ENCODE data around the gene BICD1. TPM values are rescaled to one million over a fixed set of nuclear protein-coding genes. Genes with fewer than 3 reads are reported as not detected.

Gene BICD1
- total and polyA plus RNA-seq, 2 of the 13 experiments (the other 11 are each of a cell fraction or from before 2014, with no cell fraction given) = 4.5 to 5.2 TPM

- TF ChIP-seq GRHL1 (CRISPR knock-in tag; conservative IDR thresholded peaks at IDR 0.05) = no peak
- TF ChIP-seq ETS1 (CRISPR knock-in tag; IDR thresholded peaks at IDR 0.05) = peak; percentile 77; the same call in 1 of the 2 replicates
- peak; percentile 82; the same call in 1 of the 2 replicates for TF ChIP-seq ZNF616 (CRISPR knock-in tag; IDR thresholded peaks at IDR 0.05; ENCODE audit: low read depth)
- TF ChIP-seq ZNF773 (CRISPR knock-in tag; IDR thresholded peaks at IDR 0.05; ENCODE audit: borderline replicate concordance) = 0 out of 2 replicates have a peak, but pooled peaks have one; percentile 61
- TF ChIP-seq KDM6A (CRISPR knock-in tag; IDR thresholded peaks at IDR 0.05; ENCODE audit: low read depth) = no peak
- TF ChIP-seq GZF1 (CRISPR knock-in tag; IDR thresholded peaks at IDR 0.05) = no peak
- no peak for TF ChIP-seq ZNF280D (CRISPR knock-in tag; IDR thresholded peaks at IDR 0.05)
- no peak for TF ChIP-seq ONECUT2 (CRISPR knock-in tag; IDR thresholded peaks at IDR 0.05)
- peak; percentile 54; the same call in 1 of the 2 replicates for TF ChIP-seq ZBTB34 (CRISPR knock-in tag; IDR thresholded peaks at IDR 0.05)
- no peak for TF ChIP-seq SNAI1 (CRISPR knock-in tag; IDR thresholded peaks at IDR 0.05; ENCODE audit: borderline replicate concordance)
- no peak for TF ChIP-seq ZNF562 (CRISPR knock-in tag; IDR thresholded peaks at IDR 0.05; ENCODE audit: borderline replicate concordance)
- TF ChIP-seq TSC22D2 (CRISPR knock-in tag; IDR thresholded peaks at IDR 0.05; ENCODE audit: borderline replicate concordance) = 0 out of 2 replicates have a peak, but pooled peaks have one; percentile 72
- no peak for TF ChIP-seq DMTF1 (CRISPR knock-in tag; IDR thresholded peaks at IDR 0.05)
- no peak for TF ChIP-seq ZNF563 (CRISPR knock-in tag; IDR thresholded peaks at IDR 0.05)
- no peak; the same call in 1 of the 2 replicates for TF ChIP-seq MIER3 (CRISPR knock-in tag; IDR thresholded peaks at IDR 0.05; ENCODE audit: borderline replicate concordance)
- no peak for TF ChIP-seq ZC3H4 (CRISPR knock-in tag; IDR thresholded peaks at IDR 0.05; ENCODE audit: borderline replicate concordance)
- TF ChIP-seq SUZ12 (IDR thresholded peaks at IDR 0.05; ENCODE audit: low read depth, low read length) = no peak
- TF ChIP-seq ZNF451 (CRISPR knock-in tag; IDR thresholded peaks at IDR 0.05) = peak; percentile 39; the same call in 1 of the 2 replicates
- TF ChIP-seq SMAD9 (CRISPR knock-in tag; IDR thresholded peaks at IDR 0.05) = no peak
Measured at GRCh38 chr12:32106517-32107358, at the start of gene BICD1 (continued).

Measured in HepG2 (cell line).